ENCODE results near the gene RFX2.

DNA sequence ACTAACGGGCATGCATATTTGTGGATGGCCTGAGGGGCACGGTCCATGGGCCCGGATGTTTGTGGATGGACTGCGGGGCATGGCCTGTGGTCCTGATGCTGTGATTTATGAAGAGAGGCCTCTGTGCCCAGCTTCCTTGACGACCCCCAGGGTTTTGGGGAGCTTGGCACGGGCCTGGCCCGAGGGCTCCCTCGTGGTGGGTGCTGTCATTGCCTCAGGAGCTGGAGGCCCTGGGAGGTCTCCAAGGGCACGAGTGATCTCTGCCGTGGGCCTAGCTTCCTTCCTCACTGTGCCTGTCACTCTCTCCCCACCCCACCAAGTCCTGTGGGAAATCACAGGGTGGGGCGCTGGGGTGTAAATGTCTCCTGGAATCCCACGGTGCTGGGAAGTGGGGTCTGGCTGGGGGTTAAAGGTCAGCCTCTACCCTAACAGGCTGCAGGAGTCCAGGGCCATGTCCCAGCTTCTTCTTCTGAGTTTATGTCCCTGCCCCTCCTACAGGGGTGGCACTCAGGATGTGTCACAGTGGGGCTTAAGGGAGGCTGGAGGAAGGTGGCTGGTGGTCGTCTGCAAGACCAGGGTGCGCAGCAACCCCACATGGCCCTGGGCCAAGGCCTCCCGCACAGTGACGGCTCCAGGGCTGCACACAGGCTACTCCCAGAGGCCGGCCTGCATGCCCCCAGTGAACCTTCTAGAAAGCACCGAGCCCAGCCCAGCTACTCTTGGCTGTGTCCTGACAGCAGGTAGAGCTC is 104.8 kb downstream of the RFX2 start:
- TF ChIP-seq, protein P1, sequence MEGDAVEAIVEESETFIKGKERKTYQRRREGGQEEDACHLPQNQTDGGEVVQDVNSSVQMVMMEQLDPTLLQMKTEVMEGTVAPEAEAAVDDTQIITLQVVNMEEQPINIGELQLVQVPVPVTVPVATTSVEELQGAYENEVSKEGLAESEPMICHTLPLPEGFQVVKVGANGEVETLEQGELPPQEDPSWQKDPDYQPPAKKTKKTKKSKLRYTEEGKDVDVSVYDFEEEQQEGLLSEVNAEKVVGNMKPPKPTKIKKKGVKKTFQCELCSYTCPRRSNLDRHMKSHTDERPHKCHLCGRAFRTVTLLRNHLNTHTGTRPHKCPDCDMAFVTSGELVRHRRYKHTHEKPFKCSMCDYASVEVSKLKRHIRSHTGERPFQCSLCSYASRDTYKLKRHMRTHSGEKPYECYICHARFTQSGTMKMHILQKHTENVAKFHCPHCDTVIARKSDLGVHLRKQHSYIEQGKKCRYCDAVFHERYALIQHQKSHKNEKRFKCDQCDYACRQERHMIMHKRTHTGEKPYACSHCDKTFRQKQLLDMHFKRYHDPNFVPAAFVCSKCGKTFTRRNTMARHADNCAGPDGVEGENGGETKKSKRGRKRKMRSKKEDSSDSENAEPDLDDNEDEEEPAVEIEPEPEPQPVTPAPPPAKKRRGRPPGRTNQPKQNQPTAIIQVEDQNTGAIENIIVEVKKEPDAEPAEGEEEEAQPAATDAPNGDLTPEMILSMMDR (IDR thresholded peaks at IDR 0.05; ENCODE audit: insufficient read depth, low read length, poor library complexity, severe bottlenecking), result no peak
- TF ChIP-seq EZH2phosphoT487 (conservative IDR thresholded peaks at IDR 0.05; ENCODE audit: low read length), result no peak
